SHP77 treated with DMSO at 0.1 percent for 48 hours (cell line): ENCODE results near the gene ATF6.

Experiments
- DNase-seq: peaks from one replicate; lab custom pipeline; 2025; lab: John Stamatoyannopoulos, UW

ATF6 gene

GRCh38 chr1:161972828-161973227 is 206.7 kb downstream of the ATF6 start:
- no peak for DNase-seq

- DNase-seq: no peak
These were observed 208.1 kb downstream of the ATF6 start for GRCh38 chr1:161973924-161974845.

DNA sequence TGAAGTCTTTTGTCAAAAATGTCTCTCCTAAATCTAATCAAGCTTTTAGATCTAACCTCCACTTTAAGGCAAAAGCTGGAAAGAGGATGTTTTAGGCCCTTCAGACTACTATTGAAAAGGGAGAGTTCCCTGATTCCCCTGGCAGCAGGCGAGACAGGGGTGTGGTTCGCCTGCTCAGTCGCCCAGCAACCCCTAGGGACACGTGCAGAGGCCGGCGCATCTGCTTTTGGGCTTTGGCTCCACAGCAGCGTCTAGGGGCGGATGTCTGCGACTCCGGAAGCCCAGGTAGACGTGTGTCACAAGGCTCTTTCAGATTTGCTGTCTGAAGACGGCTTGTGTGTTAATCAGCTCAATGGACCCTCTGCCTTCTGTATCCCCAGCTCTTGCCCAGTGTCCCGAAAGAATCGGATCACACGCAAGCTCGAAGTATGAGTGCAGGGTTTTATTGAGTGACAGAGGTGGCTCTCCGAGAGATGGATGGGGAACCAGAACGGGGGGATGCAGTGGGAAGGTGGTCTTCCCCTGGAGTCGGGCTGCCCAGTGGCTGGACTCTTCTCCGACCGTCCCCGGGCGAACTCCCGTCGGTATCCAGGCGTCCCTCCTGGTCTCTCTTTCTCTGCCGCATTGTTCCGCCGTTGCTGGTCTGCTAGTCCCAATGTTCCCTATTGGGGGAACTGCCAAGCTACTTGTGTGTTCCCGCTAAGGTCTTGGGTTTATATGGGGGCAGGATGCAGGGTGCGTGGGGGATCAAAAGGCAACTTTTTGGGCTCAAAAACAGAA is 212.1 kb downstream of the ATF6 start:
- no peak for DNase-seq

DNA sequence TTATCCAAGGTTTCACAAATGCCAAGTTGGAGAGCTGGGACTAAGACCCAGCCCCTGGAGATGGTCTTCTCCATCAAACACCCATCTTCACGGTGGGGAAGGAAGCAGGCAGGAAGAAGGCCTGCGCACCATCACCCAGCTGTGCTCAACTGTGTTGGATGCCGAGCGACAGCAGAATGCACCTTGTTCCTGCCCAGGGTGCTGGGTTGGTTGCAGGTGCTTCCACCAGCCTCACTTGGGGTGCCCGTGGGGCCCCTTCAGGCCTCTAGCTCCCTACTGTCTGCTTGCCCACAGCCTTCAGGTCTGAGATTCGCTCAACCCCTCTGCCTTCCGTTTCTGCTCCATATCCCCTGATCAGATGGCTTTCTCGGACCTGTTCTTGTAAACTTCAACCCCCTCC is 215.0 kb downstream of the ATF6 start:
- no peak for DNase-seq

DNA sequence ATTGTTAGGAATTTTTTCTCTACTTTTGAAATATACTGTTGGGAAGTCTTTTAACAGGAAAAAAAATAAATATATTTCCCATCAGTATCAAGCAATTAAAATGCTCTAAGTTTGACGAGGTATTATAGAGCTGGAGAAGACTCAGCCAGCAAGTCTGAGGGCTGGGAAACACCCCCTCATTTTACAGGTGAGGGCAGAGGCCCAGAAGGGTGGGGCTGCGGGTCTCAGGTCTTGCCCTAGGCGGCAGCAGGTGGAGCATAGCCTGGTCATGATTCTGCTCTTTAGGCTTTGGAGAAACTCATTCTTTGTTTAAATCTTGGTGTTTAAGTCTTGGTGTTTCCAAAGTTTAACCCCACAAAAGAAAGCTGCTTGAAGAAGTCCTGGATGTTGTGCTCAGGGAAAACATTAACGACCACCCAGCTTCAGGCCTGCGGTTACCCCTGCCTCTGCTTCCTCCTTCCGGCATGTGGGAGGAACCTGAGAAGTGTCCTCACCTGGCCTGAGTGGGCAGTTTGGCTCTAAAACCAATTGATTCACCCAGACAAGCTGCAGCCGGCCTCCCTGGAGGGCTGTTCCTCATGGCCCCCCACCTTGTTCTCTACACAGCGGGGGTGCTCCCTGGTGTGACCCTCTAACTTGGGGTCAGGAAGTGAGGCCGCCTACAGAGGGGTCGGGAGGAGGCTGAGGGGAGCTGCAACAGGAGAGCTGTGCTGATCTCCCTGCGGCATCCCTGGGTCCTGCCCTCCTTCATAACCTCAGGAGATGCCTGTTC is 215.8 kb downstream of the ATF6 start:
- no peak for DNase-seq

GRCh38 chr1:161982507-161982895 is 216.4 kb downstream of the ATF6 start:
- DNase-seq: no peak

DNA sequence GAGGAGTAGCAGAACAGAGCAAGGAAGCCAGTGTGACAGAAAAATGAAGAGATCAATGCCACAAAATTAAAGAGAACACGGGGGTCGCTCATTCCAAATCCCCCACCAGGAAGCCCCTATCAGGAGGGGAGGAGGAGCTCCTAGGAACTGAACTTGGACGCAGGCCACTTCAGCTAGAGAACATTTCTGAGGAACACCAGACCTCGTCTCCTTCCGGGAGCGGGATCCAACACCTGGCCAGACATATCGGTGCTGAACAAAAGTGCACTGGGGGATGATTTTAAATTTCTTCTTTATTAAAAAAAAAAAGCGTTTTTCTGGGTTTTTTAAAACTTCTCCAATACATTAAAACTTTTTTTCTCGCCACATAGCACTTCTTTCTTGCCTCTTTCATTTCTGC is 216.8 kb downstream of the ATF6 start:
- DNase-seq: no peak

- DNase-seq: no peak
These were observed 217.6 kb downstream of the ATF6 start for GRCh38 chr1:161983725-161984124.

DNA sequence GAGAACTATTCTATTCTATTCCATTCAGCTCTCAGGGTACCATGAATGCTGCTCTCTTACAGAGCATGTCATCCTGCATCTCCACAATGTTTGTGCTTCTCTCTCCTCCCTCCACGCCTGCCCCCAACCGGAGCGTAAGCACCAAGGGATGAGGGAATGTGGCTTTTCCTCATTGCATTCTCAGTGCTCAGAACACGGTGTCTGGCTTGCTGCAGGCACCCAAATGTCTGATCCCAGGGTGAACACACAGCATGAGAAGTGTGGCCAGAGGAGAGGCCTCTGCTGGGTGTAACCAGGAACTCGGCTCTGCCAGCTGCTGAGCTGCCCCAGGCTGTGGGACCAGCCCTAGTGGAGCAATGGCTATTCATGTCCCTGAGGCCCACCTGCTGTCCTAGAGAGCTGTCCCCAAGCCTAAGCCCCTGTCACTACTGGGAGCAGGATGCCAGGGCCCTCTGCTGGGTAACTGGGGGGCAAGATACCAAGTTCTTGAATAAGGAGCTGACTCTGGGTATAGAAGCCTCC is 219.2 kb downstream of the ATF6 start:
- no peak for DNase-seq

- DNase-seq: no peak
These were observed 220.2 kb downstream of the ATF6 start for GRCh38 chr1:161986328-161986727.

GRCh38 chr1:161987303-161987702 is 221.2 kb downstream of the ATF6 start:
- DNase-seq: no peak

DNA sequence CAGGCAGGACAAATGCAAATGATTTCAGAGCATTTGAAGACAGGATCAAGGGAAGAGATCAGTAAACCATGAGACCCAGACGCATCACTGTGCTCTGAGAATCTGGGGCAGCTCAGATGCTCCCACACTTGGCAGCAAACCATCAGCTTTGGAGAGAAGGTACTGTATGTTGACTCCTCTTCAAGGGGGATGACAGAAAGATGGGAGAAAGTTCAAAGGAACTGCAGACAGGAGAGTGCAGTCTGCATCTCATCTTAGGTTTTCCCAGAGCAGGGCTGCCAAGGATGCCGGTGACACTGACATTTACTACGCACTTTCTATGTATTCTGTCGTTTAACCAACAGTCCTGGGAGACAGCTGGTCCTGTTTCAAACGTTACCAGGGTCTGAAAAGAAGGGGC is 221.8 kb downstream of the ATF6 start:
- DNase-seq: no peak

DNA sequence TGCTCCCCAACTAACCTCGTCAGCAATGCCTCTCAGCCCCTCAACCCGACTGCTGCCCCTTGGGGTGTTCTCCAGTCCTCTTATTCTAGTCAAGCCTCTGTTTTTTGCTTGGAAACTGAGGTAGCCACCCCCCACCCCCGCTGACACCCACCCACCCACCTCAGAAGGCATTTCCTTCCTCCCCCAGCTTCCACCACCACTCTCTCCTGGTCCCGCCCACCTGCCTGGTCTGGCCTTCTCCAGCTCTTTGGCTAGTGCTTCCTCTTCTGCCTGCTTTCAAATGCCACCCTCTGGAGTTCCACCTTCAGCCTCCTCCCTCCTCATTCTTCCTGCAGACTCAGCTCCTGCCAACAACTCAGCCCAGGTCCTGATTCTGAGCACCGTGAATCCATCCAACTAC is 222.3 kb downstream of the ATF6 start:
- no peak for DNase-seq

DNA sequence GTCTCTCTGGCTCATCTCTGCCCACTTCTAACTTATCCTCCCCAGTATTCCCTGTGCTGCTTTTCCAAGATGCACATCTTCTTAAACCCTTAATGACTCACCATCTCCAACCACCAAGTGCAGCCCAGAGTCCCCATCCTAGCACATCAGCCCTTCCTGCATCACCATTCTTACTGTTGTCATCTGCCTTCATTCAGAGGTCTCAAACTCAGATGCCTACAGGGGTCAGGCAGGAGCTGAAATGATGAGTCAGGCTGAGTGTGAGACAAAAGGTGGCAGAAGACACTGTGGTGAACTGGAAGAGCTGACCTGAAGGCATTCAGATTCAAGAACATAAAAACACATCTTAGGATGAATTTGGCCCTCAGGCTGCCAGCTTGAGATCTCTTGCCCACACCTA is 223.0 kb downstream of the ATF6 start:
- DNase-seq: no peak

- DNase-seq: no peak
These were observed 223.7 kb downstream of the ATF6 start for GRCh38 chr1:161989786-161990185.

DNA sequence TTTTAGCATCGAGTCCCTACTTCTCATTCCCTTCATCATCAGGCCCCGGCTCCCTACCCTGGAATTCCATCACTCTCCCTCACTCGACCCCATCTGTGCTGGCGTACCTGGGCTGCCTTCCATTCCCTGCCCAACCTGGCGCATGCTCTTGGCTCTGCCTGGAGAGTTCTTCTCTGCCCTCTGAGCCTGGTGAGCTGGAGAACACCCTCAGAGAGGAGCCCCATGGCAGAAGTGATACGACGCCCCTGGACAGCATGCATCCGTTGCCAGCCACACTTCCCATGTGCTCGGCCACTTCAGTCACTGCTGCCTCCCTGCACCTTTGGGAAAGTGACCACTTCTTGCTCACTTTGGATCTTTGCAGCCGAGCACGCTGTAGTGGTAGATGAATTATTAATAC is 227.5 kb downstream of the ATF6 start:
- no peak for DNase-seq

- DNase-seq: no peak
These were observed 228.1 kb downstream of the ATF6 start for GRCh38 chr1:161994175-161994668.

DNA sequence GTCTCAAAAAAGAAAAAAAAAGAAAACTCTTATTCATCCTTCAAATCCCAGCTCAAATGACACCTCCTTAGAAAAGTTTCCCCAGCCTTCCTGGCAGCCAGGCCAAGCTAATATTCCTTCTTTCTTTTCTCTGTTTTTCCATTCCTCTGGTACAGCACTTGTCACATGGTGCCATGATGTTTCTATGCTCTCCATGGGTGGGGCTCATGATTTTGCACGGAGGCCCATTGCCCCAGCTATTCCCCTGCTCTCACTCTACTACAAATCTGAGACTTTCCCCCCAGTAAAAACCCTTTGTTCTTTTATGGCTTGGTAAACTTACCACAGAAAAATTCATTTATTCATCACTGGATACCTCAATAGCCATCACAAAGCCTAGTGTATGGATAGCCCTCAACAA is 231.0 kb downstream of the ATF6 start:
- DNase-seq: no peak

DNA sequence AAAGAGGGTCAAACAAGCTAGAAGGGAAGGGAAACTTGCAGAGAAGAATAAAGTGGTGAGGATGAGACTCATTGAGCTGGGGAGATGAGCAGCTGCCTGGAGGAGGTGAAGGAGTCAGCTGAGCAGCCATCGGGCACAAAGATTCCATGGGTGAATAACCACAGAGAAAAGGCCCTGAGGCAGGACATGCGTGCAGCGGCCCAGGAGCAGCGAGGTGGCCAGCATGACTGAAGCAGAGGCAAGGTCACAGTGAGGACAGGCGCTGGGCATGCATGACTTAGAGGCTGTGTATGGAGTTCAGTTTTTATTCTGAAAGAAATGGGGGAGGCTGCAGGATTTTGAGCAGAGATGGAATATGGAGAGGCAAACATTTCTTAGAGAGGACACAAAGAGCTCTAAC is 232.7 kb downstream of the ATF6 start:
- no peak for DNase-seq

DNA sequence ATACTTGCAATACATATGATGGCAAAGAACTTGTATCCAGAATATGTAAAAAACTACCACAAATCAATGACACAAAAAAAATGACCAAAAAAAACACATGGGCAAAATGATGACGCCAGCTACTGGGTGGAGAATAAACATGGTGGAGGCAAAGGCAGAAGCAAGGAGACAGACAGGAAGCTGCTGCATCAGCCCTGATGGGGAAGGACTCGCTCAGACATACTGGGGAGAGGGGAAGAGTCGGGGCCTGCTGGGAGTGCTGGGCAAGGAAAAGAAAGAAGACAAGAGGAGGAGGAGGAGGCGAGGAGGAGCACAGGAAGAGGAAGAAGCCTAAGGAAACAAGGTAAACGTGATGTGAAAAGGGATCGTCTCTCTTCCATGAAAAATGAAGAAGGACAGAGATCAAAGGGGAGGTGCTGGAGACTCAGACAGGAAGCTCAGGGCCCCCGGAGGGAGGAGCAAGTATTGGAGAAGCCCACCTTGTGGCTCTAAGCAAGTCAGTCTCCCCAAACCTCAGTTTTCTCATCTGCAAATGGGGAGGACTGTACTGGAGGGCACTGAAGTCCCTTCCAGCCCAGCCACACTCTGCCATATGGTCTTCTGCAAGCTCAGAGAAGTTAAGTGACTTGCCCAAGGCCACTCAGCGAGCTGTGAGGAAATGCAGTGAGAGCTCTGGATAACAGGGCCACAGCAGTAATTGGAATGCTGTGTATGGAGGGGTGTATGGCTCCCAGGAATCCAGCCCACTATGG is 233.4 kb downstream of the ATF6 start:
- no peak for DNase-seq

DNA sequence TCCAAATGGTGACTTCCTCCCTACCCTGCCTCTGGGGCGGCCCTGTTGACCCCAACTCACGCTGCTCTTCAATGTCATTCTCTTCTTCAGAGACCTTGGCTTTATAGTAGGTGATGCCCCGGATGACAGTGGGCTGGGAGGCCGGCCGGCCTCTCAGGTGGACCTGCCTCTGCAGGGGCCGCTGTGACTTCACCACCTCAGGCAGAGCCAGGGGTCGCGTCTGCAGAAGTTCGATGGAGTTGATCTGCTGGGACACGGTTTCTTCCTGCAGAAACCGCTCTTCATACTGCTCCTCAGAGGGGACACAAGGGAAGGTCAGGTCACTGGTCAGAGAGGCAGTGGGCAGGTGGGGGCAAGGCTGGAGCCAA is 233.9 kb downstream of the ATF6 start:
- no peak for DNase-seq
